Neural cell (in vitro differentiated cells): ENCODE measurements around the gene COL6A3. TPM values are rescaled to one million over a fixed set of nuclear protein-coding genes. Genes with fewer than 3 reads are reported as not detected.

Experiments used
- H2AFZ ChIP-seq: fragments of 200-600, 300-800 bp; sonication (generic), shearing (Covaris generic); 2 replicates; pipeline ENCODE4 v1.6.0; 2014; ENCODE audit warnings: low read depth, mild to moderate bottlenecking, antibody characterized with exemption, low read length, moderate library complexity
- H3F3A ChIP-seq: fragments of 200-600 bp; shearing (Covaris generic); 2 replicates; pipeline ENCODE4 v1.6.1; 2016; ENCODE audit warnings: mild to moderate bottlenecking, moderate library complexity, mixed read lengths, antibody characterized with exemption, low read length; ENCODE audit not compliant: insufficient read depth, poor library complexity, severe bottlenecking
- H3K27ac ChIP-seq: fragments of 200-600, 300-800 bp; sonication (generic), shearing (Covaris generic); 2 replicates; pipeline ENCODE4 v1.5.1; 2014; ENCODE audit warnings: mild to moderate bottlenecking, low read length, moderate library complexity
- H3K27me3 ChIP-seq: fragments of 300-800, 200-600 bp; sonication (generic), shearing (Covaris generic); 2 replicates; pipeline ENCODE4 v1.6.0; 2014; ENCODE audit warnings: mild to moderate bottlenecking, low read depth, low read length, moderate library complexity; ENCODE audit not compliant: insufficient read depth
- H3K36me3 ChIP-seq: fragments of 300-800, 200-600 bp; sonication (generic), shearing (Covaris generic); 2 replicates; pipeline ENCODE4 v1.5.1; 2014; ENCODE audit warnings: mild to moderate bottlenecking, antibody characterized with exemption, low read length, moderate library complexity; ENCODE audit not compliant: insufficient read depth
- H3K4me2 ChIP-seq: fragments of 300-800, 200-600 bp; sonication (generic), shearing (Covaris generic); 2 replicates; pipeline ENCODE4 v1.6.0; 2014; ENCODE audit warnings: mild to moderate bottlenecking, low read length
- H3K4me3 ChIP-seq: fragments of 300-800, 200-600 bp; sonication (generic), shearing (Covaris generic); 2 replicates; pipeline ENCODE4 v1.5.1; 2014; ENCODE audit warnings: mild to moderate bottlenecking, low read length, moderate library complexity
- H3K79me2 ChIP-seq: fragments of 200-600 bp; shearing (Covaris generic); replicated peaks from 2 replicates; pipeline ENCODE4 v1.6.0; 2014; ENCODE audit warnings: mild to moderate bottlenecking, low read length, moderate library complexity; ENCODE audit not compliant: insufficient read depth
- H3K9ac ChIP-seq: fragments of 300-800, 200-600 bp; sonication (generic), shearing (Covaris generic); 2 replicates; pipeline ENCODE4 v1.6.1; 2016; ENCODE audit warnings: mild to moderate bottlenecking, low read length, mixed read lengths
- H3K9me2 ChIP-seq: fragments of 200-600 bp; shearing (Covaris generic); 2 replicates; pipeline ENCODE4 v1.6.1; 2016; ENCODE audit warnings: mild to moderate bottlenecking, low read length, mixed read lengths; ENCODE audit not compliant: insufficient read depth
- H3K9me3 ChIP-seq: fragments of 200-600, 300-800 bp; sonication (generic), shearing (Covaris generic); 2 replicates; pipeline ENCODE4 v1.6.1; 2016; ENCODE audit warnings: mild to moderate bottlenecking, mixed run types, low read length, moderate library complexity, mixed read lengths
- H4K20me1 ChIP-seq: fragments of 200-600 bp; shearing (Covaris generic); 2 replicates; pipeline ENCODE4 v1.6.1; 2016; ENCODE audit warnings: mild to moderate bottlenecking, mixed run types; ENCODE audit not compliant: insufficient read depth
- EP300 ChIP-seq: fragments of 450-650 bp; conservative IDR thresholded peaks from 2 replicates; pipeline ENCODE4 v1.6.1; 2014; ENCODE audit warnings: antibody characterized with exemption, mild to moderate bottlenecking, moderate library complexity; ENCODE audit not compliant: poor library complexity, severe bottlenecking
- EZH2 ChIP-seq: fragments of 200-600, 300-800 bp; shearing (Covaris generic), sonication (generic); IDR thresholded peaks from 2 replicates; pipeline ENCODE4 v1.6.1; 2014; ENCODE audit warnings: antibody characterized with exemption, low read length, borderline replicate concordance, mild to moderate bottlenecking; ENCODE audit not compliant: insufficient read depth, poor library complexity, severe bottlenecking
- MXI1 ChIP-seq: fragments of 450-650 bp; conservative IDR thresholded peaks from 2 replicates; pipeline ENCODE4 v1.6.1; 2014; ENCODE audit warnings: antibody characterized with exemption, mild to moderate bottlenecking; ENCODE audit not compliant: poor library complexity, severe bottlenecking
- POLR2AphosphoS5 ChIP-seq: IDR thresholded peaks from 2 replicates; pipeline ENCODE4 v1.6.1; 2012
- RAD21 ChIP-seq: fragments of 450-650 bp; conservative IDR thresholded peaks from 2 replicates; pipeline ENCODE4 v1.6.1; 2014; ENCODE audit warnings: antibody characterized with exemption, mild to moderate bottlenecking, moderate library complexity
- SMC3 ChIP-seq: fragments of 450-650 bp; conservative IDR thresholded peaks from 2 replicates; pipeline ENCODE4 v1.6.1; 2014; ENCODE audit warnings: antibody characterized with exemption, mild to moderate bottlenecking, moderate library complexity; ENCODE audit not compliant: poor library complexity
- TAF1 ChIP-seq: IDR thresholded peaks from 2 replicates; pipeline ENCODE4 v1.6.1; 2012; ENCODE audit warnings: low read depth
- polyA plus RNA-seq: library from polyadenylated mRNA; depleted of rRNA; stranded (reverse); fragments of >200 nt; gene quantifications from 2 replicates; pipeline ENCODE4 v1.2.3, GENCODE V29; 2014
- TF ChIP-seq, protein P1 (sequence below): fragments of 450-650 bp; IDR thresholded peaks from 2 replicates; pipeline ENCODE4 v1.5.1; 2014; ENCODE audit warnings: antibody characterized with exemption, mild to moderate bottlenecking, moderate library complexity; ENCODE audit not compliant: poor library complexity, severe bottlenecking
- TF ChIP-seq, protein P2 (sequence below): IDR thresholded peaks from 2 replicates; pipeline ENCODE4 v1.6.1; 2012; ENCODE audit warnings: borderline replicate concordance

The COL6A3 gene
- polyA plus RNA-seq, 1 donor from 2014 or later = 0.05 TPM

DNA sequence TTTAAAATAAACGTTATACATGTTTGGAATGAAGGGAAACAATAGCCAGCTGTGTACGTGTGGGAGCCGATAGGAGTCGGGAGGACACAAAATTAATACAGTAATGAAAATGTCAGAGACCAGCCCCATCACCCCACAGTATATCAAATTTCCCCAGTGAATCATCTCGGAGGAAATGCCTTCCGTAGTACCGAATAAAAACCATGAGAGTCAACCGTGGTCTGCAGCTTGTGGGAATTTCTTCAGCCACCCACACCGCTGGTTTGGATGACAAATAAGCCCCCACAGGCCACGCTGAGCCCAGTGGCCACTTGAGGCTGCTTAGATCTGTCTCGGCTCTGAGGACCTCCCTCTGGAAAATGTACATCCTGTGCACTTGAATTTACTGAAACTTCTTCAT lies 133.7 kb downstream of the COL6A3 start:
- H3F3A ChIP-seq = no peaks in the 10 kb centered on the region
- H3K36me3 ChIP-seq = no peaks in the 10 kb centered on the region
- H2AFZ ChIP-seq = no peak overlapping the region
- no peak overlapping the region for H3K9ac ChIP-seq
- H3K27me3 ChIP-seq = no peaks in the 10 kb centered on the region
- H3K9me2 ChIP-seq = no peaks in the 10 kb centered on the region
- no peaks in the 10 kb centered on the region for H3K9me3 ChIP-seq
- H4K20me1 ChIP-seq = no peaks in the 10 kb centered on the region
- H3K79me2 ChIP-seq = no peaks in the 10 kb centered on the region
- TF ChIP-seq, protein P1, sequence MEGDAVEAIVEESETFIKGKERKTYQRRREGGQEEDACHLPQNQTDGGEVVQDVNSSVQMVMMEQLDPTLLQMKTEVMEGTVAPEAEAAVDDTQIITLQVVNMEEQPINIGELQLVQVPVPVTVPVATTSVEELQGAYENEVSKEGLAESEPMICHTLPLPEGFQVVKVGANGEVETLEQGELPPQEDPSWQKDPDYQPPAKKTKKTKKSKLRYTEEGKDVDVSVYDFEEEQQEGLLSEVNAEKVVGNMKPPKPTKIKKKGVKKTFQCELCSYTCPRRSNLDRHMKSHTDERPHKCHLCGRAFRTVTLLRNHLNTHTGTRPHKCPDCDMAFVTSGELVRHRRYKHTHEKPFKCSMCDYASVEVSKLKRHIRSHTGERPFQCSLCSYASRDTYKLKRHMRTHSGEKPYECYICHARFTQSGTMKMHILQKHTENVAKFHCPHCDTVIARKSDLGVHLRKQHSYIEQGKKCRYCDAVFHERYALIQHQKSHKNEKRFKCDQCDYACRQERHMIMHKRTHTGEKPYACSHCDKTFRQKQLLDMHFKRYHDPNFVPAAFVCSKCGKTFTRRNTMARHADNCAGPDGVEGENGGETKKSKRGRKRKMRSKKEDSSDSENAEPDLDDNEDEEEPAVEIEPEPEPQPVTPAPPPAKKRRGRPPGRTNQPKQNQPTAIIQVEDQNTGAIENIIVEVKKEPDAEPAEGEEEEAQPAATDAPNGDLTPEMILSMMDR = no peak
- TF ChIP-seq, protein P2, sequence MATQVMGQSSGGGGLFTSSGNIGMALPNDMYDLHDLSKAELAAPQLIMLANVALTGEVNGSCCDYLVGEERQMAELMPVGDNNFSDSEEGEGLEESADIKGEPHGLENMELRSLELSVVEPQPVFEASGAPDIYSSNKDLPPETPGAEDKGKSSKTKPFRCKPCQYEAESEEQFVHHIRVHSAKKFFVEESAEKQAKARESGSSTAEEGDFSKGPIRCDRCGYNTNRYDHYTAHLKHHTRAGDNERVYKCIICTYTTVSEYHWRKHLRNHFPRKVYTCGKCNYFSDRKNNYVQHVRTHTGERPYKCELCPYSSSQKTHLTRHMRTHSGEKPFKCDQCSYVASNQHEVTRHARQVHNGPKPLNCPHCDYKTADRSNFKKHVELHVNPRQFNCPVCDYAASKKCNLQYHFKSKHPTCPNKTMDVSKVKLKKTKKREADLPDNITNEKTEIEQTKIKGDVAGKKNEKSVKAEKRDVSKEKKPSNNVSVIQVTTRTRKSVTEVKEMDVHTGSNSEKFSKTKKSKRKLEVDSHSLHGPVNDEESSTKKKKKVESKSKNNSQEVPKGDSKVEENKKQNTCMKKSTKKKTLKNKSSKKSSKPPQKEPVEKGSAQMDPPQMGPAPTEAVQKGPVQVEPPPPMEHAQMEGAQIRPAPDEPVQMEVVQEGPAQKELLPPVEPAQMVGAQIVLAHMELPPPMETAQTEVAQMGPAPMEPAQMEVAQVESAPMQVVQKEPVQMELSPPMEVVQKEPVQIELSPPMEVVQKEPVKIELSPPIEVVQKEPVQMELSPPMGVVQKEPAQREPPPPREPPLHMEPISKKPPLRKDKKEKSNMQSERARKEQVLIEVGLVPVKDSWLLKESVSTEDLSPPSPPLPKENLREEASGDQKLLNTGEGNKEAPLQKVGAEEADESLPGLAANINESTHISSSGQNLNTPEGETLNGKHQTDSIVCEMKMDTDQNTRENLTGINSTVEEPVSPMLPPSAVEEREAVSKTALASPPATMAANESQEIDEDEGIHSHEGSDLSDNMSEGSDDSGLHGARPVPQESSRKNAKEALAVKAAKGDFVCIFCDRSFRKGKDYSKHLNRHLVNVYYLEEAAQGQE = no peak
- no peak for TF ChIP-seq RAD21
- TF ChIP-seq SMC3 = no peak
- TF ChIP-seq TAF1 = no peak
- H3K4me2 ChIP-seq = no peak overlapping the region
- H3K27ac ChIP-seq = no peak overlapping the region
- H3K4me3 ChIP-seq = no peak overlapping the region

DNA sequence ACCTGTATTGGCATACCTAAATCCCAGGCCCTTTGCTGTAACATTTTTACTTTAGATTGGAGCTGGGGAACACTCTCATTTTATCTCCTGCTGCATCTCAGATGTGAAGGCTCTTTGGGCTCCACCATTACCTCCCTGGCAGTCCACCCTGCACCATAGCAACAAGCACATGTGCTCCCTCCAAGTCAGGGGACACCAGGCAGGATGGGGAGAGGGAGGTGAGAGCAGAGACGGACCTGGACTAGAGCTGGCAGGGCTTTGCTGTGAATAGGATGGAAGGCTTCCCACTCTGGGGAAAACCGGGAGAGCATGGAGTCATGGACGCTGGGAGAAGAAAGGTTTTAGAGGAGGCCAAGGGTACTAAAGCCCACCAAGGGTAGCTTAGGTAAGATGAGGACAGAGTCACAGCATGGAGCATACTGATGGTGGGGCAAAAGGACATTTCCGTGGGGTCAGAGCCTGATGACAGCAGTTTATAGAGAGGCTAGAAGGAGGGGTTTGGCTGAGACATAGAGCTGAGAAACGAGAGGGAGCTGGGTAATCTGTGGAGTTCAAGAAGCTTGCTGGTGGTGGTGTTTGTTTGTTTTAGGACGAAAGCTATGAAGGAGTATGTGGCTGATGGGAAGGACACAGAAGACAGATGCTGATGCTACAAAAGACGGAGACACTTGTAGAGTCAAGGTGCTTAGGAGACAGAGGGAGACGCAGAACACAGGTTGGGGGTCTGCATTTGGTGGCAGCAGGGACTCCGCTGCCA lies 134.8 kb downstream of the COL6A3 start:
- Histone ChIP-seq H4K20me1 (no peaks in the 10 kb centered on the region), H3K4me2 (no peak overlapping the region), H2AFZ (no peak overlapping the region), H3K4me3 (no peak overlapping the region), H3F3A (no peaks in the 10 kb centered on the region), H3K27me3 (no peaks in the 10 kb centered on the region), H3K9me2 (no peaks in the 10 kb centered on the region), H3K36me3 (no peaks in the 10 kb centered on the region), H3K27ac (no peak overlapping the region), H3K79me2 (no peaks in the 10 kb centered on the region), H3K9me3 (no peaks in the 10 kb centered on the region), H3K9ac (no peak overlapping the region)
- no peak for TF ChIP-seq SMC3
- TF ChIP-seq, protein P1 = no peak
- no peak for TF ChIP-seq EP300
- TF ChIP-seq MXI1 = no peak
- TF ChIP-seq, protein P2 = no peak
- TF ChIP-seq TAF1 = no peak
- TF ChIP-seq RAD21 = no peak
- TF ChIP-seq EZH2 = no peak
- TF ChIP-seq POLR2AphosphoS5 = no peak
